ENCODE measurements around the gene NRARP. TPM values are rescaled to one million over a fixed set of nuclear protein-coding genes. Genes with fewer than 3 reads are reported as not detected.
A peak's percentile ranks its signal among the peaks of the same experiment; 100 is the strongest.

NRARP gene
- total RNA-seq, 1 donor from 2014 or later, result 17.9 TPM

DNA sequence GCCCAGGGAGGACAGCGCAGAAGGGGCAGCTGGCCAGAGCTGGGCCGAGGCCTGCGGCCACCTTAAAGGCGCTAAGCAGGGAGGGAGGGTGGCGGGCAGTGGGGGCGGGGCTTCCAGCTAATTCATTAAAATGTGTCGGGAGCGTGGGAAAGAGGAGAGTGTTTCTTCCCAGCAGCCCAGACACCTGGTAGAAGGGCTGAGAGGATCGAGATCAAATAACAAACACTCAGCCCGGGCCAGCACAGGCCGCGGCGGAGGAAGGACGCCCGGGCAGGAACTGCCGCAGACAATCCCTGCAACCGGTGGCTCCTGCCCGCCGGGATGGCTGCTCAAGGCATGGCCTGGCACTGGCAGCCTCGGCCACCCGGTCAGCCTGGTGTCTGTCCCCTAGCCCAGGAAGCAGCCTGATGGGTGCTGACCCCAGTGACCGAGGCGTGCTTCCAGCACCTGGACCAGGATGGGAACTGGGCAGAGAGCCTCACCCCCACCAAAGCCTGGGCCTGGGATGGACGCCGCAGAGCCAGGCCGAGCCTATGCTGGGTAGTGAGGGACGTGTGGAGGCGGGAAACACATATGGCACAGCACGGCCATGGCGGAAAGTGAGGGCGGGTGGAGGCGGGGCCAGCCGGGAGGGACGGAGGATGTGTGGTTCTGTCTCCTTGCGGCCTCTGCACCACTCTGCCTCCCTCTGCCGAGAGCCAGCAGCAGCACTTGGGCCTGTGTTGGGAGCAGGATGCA is 3.2 kb upstream of the NRARP start:
- TF ChIP-seq, protein P1, sequence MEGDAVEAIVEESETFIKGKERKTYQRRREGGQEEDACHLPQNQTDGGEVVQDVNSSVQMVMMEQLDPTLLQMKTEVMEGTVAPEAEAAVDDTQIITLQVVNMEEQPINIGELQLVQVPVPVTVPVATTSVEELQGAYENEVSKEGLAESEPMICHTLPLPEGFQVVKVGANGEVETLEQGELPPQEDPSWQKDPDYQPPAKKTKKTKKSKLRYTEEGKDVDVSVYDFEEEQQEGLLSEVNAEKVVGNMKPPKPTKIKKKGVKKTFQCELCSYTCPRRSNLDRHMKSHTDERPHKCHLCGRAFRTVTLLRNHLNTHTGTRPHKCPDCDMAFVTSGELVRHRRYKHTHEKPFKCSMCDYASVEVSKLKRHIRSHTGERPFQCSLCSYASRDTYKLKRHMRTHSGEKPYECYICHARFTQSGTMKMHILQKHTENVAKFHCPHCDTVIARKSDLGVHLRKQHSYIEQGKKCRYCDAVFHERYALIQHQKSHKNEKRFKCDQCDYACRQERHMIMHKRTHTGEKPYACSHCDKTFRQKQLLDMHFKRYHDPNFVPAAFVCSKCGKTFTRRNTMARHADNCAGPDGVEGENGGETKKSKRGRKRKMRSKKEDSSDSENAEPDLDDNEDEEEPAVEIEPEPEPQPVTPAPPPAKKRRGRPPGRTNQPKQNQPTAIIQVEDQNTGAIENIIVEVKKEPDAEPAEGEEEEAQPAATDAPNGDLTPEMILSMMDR (conservative IDR thresholded peaks at IDR 0.05), result no peak
- Mint-ChIP-seq H3K9me3 (no peaks in the 10 kb centered on the region), H3K36me3 (no peaks in the 10 kb centered on the region), H3K27me3 (peaks cover 3% of the 10 kb centered on the region), H3K4me3 (peak overlapping the region; percentile 20), H3K4me1 (ENCODE audit: unreplicated experiment) (no peaks in the 10 kb centered on the region), H3K27ac (no peak overlapping the region)
- DNase-seq (ENCODE audit: extremely low spot score, unreplicated experiment), result peak; percentile 68

DNA sequence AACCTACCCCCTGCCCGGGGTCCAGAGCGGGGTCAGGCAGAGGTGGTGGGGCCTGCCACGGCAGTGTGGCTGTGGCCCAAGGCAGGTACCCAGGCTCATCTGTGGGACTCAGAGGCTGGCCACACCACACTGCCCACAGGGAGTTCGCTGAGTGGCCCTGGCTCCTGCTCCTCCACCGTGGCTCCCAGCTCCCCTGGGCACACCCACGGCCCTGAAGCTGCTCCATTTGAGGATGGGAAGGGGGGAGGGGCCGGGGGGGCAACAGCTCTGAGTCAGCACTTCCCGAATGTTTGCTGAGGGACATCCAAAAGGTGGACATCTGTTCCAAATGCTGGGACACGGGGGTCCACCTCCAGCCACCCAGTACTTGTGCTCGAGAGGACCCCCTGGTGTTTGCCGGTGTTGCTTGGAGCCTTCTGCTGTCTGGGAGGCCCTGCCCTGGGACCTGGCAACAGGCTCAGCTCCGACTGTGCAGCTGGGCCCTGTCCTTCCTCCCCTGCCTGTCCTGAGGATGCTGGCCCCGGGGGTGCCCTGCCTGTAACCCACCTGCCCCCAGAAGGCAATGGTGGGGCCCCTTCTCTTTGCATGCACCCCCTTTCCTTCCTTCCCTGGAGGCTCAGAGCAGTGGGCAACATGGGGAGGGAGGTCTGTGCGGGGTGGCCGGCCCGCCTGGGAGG is 2.5 kb upstream of the NRARP start:
- Mint-ChIP-seq H3K27me3 (peaks cover 8% of the 10 kb centered on the region), H3K27ac (no peak overlapping the region), H3K36me3 (no peaks in the 10 kb centered on the region), H3K9me3 (no peaks in the 10 kb centered on the region), H3K4me3 (peak overlapping the region; percentile 20), H3K4me1 (ENCODE audit: unreplicated experiment) (no peaks in the 10 kb centered on the region)
- no peak for DNase-seq (ENCODE audit: extremely low spot score, unreplicated experiment)
- TF ChIP-seq, protein P1 (conservative IDR thresholded peaks at IDR 0.05), result peak; percentile 25

GRCh38 chr9:137303893-137304382 is 1.9 kb upstream of the NRARP start:
- TF ChIP-seq, protein P1 (conservative IDR thresholded peaks at IDR 0.05), result no peak
- Mint-ChIP-seq H3K4me3 (no peak overlapping the region), H3K4me1 (ENCODE audit: unreplicated experiment) (no peaks in the 10 kb centered on the region), H3K27ac (no peak overlapping the region), H3K27me3 (peaks cover 13% of the 10 kb centered on the region), H3K9me3 (no peaks in the 10 kb centered on the region), H3K36me3 (no peaks in the 10 kb centered on the region)
- no peak for DNase-seq (ENCODE audit: extremely low spot score, unreplicated experiment)

DNA sequence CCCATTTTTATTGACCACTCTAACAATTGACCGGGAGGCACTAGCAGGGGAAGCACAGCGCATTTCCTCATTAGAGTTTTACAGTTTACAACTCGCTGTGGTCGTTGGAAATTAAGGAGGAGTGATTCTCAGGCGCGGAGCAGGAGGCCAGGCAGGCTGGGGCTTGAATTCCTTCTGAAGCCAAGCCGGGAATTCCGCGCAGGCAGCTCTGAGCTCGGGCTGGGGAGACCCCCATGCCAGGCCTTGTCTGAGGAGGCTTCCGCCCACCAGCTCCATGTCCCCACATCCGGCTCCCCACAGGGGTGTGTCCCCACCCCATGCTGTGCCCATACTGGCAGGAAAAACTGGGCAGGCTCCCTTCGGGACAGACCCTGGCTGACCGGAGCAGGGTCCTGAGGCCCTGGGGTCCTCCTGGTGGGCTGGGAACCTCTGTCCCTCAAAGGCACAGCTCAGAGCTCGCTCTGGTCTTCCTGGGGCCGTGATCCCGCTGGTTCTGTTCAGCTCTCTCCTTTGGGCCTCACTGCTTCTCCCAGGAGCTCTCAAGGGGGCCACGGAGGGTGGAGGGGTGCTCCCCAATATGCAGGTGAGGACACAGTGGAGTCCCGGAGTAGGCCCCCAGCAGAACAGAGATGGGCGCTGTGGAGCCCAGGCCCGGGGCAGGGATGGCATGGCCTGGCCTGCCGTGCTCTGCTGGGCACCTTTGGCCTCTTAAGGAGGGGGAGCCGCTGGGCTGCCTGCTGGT is 1.3 kb upstream of the NRARP start:
- H3K36me3 Mint-ChIP-seq, result no peaks in the 10 kb centered on the region
- peaks cover 19% of the 10 kb centered on the region for H3K27me3 Mint-ChIP-seq
- H3K9me3 Mint-ChIP-seq, result no peaks in the 10 kb centered on the region
- DNase-seq (ENCODE audit: extremely low spot score, unreplicated experiment), result no peak
- TF ChIP-seq, protein P1 (conservative IDR thresholded peaks at IDR 0.05), result no peak
- no peak overlapping the region for H3K27ac Mint-ChIP-seq
- peak overlapping the region; percentile 54 for H3K4me3 Mint-ChIP-seq
- no peaks in the 10 kb centered on the region for H3K4me1 Mint-ChIP-seq (ENCODE audit: unreplicated experiment)

DNA sequence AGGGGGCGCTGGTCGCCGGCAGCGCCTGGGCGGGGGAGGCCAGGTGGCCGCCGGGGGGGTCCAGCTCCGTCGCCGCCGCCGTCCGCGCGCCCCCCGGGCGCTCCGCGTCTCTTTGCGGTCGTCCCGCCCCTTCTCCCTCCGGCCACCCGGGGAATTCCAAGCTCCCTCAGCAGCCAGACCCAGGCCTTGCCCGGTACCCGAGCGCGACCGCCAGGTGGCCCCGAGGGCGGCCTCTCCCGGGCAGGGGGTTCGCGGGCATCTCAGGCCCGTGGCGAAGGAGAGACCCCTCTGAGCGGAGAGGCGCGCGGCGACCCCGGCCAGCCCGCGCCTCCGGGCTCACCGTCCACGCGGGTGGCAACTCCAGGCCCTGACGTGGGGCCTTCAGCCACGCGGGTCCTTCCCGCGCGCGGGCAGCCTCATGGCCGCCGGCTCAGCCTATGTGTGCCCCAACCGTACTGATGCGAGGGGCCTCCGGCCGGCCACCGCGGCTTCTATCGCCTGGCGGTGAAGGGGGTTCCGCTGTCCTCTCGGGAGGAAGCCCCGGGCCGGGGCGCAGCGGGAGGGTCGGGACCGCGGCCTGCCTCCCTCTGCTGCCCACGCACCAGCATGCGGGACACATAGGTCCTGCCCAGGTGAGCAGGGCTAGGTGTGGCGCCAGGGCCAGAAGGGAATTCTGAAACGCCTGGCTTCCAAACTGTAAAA is 529 bp upstream of the NRARP start:
- no peaks in the 10 kb centered on the region for H3K36me3 Mint-ChIP-seq
- H3K4me3 Mint-ChIP-seq, result peak overlapping the region; percentile 54
- H3K4me1 Mint-ChIP-seq (ENCODE audit: unreplicated experiment), result no peaks in the 10 kb centered on the region
- H3K9me3 Mint-ChIP-seq, result no peaks in the 10 kb centered on the region
- TF ChIP-seq, protein P1 (conservative IDR thresholded peaks at IDR 0.05), result peak; percentile 84
- peaks cover 20% of the 10 kb centered on the region for H3K27me3 Mint-ChIP-seq
- no peak for DNase-seq (ENCODE audit: extremely low spot score, unreplicated experiment)
- H3K27ac Mint-ChIP-seq, result no peak overlapping the region
